GM19468 (cell line): Measurements from ENCODE around the gene UGGT2.
"Not testable (repeated sequence)": the region's sequence is repeated elsewhere in the genome, so short reads cannot be mapped to it uniquely, and the experiment has no call there.

Experiments
- ATAC-seq: cut with Tn5 transposase; IDR thresholded peaks from one replicate; pipeline ENCODE4 v1.9.1; 2021; ENCODE audit warnings: mild to moderate bottlenecking, moderate library complexity, moderate number of reproducible peaks; ENCODE audit not compliant: unreplicated experiment; ENCODE audit errors: extremely low read depth

The UGGT2 gene

DNA sequence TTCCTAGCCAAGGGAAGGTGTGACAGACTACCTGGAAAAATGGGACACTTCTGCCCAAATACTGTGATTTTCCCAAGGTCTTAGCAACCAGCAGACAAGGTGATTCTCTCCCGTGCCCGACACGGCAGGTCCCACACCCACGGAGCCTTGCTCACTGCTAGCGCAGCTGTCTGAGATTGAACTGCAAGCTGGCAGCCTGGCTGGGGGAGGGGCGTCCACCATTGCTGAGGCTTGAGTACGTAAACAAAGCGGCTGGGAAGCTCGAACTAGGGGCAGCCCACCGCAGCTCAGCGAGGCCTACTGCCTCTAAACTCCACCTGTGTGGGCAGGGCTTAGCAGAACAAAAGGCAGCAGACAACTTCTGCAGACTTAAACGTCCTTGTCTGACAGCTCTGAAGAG is 146.2 kb downstream of the UGGT2 start:
- no peak for ATAC-seq

DNA sequence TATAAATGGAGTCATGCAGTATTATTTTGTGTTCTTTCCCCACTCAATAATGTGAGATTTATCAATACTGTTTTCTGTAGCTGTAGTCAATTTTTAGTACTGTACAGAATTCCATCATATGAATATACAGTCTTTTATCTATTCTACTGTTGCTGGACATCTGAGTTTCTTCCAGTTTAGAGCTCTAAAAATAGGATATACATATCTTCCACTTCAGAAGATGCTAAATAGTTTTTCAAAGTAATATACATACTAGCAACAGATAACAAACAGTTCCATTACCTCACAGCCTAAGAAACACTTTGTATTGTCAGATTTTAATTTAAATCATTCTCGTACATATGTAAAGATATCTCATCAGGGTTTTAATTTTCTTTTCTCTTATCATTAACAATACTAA is 149.6 kb downstream of the UGGT2 start:
- no peak for ATAC-seq

DNA sequence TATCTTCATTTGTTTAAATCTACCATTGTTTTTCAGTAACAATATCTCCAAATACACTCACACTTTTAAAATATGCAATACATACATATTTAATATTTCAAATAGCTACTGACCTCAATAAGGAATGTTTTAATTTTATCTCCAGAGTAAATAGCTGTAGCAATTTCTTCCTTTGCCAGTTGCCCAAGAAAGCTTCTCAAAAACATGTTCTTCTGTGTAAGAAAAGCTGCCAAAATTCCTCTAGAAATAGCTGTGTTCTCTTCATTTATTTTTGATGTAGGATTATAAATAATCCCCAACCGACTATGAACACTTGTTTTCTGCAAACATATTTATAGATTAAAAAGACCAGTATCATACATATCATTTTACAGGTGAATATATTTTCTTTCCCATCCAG is 150.5 kb downstream of the UGGT2 start:
- no peak for ATAC-seq

DNA sequence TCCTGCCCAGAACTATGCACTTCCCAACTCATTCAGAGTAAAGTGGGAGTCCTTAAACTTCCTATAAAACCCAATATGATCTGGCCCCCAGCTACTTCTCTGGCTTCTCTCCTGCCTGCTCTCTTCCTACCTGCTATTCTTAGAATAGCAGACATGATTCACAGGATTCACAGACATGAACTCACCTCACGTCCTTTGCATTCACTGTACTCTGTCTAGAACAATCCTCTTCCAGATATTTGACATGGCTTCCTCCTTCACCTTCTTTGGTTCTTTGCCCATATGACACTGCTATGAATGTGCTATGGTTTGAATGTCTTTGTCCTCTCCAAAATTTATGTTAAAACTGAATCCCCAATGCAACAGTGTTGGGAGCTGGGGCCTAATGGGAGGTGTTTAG is 154.9 kb downstream of the UGGT2 start:
- no peak for ATAC-seq

DNA sequence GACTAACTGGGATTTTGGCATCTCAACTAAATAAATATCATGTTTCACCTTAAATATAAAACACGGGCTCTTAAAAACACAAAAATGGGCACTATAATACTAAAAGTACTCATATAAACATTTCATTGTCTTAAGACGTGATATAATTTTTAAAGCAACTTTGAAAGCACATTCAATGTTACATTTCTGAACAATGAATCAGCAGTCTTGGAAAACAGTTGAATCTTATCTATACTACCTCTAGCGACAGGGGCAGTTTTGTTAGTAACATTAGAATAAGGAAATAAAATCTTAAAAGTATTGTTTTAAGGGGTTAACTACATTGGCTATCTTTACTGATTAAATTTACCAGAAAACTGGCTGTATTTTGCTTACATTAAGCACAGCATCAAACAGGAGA is 156.9 kb downstream of the UGGT2 start:
- ATAC-seq = no peak

DNA sequence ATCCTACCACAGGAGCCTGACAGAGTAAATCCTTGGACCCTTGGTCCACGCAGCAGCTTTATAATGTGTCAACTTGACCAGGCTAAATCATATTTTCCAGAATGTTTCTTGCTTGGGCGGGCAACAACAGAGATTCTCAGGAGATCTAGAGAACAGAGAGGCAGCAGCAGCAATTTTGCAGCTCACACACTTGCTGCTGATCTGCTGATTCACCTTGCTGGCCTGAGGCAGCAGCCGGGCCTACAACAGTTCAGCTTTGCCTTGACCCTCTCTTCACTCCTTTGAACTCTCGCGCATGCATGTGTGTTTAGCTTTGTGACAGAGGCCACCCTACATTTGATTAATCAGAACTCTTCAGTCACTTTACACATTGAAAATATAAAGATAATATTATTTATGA is 159.3 kb downstream of the UGGT2 start:
- ATAC-seq = no peak

DNA sequence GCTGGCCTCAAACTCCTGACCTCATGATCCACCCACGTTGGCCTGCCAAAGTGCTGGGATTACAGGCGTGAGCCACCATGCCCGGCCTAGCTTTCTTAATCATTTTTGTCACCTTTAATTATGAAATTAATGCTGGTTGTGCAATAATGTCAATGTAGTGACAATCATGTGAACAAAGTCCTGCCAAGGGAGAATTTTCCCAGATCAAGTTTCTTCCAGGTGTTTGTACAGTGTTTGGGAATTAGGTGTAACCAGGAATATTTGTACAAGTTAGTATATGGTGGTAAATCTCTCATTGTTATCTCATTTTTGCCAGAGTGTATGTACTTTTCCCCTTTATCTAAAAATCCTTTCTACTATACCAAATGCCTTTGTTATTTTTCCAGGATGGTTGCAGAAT is 171.1 kb downstream of the UGGT2 start:
- ATAC-seq = no peak

DNA sequence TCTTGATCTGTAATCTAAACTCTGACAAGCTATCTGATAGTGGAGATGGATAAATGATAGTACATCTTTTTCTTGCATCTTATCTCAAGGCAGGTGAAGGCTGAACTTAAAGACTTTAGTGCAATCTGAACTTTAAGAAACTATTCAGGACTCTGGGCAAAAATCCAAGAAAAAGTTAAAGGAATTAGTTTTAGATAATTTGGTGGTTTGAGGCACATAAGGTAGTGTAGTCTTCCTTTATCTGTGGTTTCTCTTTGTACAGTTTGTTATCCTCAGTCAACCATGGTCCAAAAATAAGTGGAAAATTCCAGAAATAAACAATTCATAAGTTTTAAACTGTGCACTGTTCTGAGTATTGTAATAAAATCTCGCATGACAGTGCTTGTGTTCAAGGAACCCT is 172.9 kb downstream of the UGGT2 start:
- ATAC-seq = no peak

DNA sequence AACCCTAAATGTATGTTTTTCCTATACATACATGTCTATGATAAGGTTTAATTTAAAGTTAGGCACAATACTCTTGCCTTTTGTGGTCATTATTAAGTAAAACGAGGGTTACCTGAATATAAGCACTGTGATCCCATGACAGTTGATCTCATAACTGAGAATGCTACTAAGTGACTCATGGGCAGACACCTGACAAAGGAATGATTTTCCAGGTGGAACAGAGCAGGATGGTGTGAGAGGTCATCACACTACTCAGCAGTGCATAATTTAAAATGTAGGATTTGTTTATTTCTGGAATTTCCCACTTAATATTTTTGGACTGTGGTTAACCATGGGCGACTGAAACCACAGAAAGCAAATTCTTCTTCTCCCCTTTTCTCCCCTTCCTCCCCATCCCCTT is 178.9 kb downstream of the UGGT2 start:
- no peak for ATAC-seq

DNA sequence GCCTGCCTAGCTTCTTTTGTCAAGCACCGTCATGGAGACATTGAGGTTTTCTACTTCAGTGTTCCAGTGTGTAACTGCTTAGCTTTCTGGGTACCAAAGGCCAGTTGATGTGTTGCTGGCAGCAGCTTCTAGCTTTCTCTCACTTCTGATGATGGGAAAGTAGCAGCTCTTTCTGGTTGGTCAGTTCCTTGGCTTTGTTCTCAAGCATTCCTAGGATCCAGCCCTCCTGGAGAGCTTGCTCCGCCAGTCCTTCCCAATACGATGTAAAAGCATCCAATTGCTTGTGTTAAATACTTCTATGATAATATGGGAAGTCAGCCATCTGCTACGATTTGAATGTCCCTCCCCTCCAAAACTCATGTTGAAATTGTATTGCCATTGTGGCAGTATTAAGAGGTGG is 182.8 kb downstream of the UGGT2 start:
- ATAC-seq = no peak

DNA sequence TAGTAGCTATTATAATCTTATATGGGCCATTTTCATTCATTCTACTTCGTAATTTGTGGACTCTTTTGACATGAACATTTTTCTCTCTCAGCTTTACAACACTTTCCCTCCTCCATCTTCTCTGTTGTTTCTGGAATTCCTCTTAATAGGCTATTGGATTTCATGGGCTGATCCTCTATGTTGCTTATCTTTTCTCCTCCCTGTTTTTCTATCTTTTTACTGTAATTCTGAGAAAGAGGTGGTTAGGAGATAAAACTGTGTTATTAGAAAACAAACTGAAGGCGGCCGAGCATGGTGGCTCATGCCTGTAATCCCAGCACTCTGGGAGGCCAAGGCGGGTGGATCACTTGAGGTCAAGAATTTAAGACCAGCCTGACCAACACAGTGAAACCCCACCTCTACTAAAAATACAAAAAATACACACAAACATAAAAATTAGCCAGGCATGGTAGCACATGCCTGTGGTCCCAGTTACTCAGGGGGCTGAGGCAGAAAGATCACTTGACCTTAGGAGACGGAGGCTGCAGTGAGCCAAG is 188.1 kb downstream of the UGGT2 start:
- no peak for ATAC-seq

DNA sequence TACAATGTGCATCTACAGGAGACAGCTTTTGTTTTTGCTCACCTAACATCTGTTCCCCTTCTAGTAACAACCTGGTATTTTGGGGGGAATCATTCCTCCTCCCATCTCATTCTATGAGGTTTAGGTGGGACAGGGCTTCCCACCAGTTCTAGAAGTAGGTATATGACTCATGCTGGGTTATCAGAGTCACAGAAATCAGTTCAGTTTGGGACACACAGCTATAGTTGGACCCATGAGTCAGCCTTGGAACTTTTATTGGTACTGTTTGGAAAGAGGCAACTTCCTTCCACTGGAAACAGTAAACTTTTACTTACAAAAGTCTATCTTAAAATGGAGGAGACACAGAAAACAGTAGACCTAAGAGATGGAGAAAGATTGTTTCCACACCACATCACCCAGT is 190.8 kb downstream of the UGGT2 start:
- no peak for ATAC-seq

DNA sequence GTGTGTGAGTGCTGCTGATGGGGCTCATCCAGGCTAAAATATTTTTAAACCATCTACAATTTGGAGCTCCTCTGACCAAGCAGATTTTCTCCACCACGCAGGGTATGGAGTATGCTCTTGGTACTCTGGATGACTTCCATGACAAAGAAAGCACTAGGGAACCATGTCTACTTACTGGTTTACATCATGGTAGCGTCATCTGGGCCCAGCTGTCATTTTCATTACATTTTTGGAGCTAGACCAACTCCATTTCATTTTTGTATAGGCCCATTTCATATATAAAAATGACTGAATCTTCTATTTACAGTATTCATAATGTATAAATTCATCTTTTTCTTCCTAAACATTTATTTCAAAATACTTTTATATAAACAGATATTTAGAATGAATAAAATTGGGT is 191.9 kb downstream of the UGGT2 start:
- no peak for ATAC-seq

DNA sequence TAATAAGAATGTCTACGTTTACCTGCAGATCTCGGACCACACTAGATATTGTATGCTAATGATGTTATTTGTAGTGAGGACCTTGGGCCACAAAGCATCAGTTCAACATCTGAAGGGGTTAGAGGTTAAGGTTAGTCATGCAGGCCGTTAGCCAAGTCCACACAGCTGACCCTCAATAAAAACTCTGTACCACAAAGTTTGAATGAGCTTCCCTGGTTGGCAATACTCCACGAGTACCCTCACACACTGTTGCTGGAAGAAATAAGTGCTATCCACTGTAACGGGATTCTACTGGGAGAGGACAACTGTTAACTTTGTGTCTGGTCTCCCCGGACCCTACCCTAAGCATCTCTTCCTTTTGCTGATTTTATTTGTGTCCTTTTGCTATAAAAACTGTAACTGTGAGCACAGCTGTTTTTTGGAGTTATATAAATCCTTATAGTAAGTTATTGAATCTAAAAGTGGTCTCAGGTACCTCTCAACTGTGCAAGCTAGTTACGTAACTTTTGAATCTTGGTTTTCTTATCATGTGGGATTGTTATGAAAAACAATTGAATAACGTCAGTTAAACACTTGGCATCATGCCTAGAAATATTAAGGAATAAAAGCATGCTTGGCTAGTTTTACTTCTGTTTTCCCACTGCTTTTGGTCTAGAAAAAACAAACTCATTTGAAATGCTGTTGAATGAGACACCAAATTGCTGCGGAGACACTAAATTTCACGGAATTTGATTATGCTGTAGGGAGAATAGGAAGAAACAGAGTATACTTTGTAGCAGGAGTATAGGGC is 194.7 kb downstream of the UGGT2 start:
- ATAC-seq = no peak

DNA sequence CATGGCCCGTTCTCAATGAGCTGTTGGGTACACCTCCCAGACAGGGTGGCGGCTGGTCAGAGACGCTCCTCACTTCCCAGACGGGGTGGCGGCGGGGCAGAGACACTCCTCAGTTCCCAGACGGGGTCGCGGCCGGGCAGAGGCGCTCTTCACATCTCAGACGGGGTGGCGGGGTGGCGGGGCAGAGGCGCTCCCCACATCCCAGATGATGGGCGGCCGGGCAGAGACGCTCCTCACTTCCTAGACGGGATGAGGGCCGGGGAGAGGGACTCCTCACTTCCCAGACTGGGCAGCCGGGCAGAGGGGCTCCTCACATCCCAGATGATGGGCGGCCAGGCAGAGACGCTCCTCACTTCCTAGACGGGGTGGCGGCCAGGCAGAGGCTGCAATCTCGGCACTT is 207.5 kb downstream of the UGGT2 start:
- not testable (repeated sequence) for ATAC-seq

DNA sequence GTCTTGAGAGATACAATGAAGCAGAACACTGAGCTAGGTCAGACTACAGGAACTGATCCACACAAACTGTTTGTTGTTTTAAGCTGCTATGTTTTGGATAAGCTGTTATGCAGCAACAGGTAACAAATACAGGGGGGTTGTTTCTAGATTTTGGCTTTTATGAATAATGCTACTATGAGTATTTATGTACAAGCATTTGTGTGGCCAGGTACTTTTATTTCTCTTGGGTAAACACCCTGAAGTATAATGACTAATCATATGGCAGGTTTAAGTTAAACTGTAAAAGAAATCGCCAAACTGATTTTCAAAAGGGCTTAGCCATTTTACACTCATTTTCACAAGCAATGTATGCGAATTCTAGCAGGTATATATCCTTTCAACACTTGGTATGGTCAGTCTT is 210.3 kb downstream of the UGGT2 start:
- ATAC-seq = no peak

DNA sequence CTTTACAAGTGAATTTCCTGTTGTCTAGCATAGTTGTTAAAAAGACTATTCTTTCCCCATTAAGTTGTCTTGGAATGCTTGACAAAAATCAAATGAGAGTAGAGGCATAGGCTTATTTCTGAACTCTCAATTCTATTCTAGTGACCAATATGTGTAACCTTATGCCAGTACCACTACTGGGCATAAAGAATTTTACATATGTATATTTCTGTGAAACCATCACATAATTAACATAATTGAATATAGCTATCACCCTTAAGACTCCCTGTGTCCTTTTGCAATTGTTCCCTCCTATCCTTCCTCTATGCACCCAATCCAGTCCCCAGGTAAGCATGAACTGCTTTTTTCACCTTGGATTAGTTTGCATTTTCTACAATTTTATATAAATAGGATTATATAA is 211.3 kb downstream of the UGGT2 start:
- no peak for ATAC-seq

DNA sequence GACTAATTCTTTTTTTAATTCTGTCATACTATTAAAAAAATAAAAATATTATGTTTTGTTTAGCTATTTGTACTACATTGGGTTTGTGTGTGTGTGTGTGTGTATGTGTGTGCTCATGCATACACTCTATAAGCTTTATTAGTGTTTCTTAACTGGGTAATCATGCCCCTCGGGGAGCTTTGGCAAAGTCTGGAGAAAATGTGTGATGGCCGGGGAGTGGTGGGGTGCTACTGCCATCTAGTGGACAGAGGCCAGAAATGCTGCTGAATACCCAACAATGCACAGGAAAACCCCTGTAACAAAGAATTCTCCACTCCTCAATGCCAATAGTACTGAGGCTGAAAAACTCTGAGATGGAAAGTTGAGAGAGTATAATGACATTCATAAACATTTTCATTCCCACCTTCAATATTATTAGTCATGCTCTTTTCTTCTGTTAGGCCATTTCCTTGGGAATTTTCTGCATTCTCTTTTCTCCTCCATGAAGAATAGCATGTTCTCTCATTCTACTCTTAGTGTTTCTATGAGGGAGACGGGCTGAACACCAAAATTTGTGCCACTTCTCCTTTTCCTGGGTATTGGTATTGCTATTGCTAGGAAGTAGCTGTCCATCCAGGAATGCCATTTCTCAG is 219.0 kb downstream of the UGGT2 start:
- ATAC-seq = no peak

DNA sequence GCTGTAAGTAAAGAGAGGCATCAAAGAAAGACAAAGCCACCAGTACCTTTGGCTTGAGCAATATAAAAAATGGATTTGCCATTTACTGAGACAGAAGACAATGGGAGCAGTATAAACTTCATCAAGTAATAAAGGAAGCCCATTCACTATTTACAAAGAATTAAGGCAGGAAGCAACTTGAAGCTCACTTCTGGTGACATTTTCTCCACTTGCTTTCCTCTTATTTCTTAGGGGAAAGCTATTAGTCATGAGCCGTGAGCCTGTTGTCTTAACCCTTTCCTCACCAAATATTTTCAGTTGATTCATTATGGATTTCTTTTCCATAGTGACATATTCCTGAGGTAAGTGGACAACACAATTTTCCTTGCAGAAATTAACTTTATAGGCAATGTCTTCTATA is 219.5 kb downstream of the UGGT2 start:
- ATAC-seq = no peak

DNA sequence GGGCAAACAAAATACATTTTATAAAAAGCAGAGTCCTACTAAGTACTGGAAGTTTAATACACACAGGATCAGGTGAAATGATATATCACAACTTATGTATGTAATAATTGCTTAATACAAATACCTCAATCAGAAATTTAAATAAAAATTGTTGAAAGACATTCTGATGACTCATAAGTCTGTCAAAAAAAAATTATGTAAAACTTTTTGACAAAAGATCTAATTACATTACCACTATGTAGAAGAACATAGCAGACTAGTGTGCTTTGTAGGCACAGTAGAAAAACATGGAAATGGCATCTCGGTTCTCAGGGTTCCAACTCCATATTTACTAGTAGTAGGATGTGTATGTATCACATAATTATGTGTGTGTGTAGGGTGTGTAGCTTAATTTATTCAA is 220.1 kb downstream of the UGGT2 start:
- no peak for ATAC-seq

DNA sequence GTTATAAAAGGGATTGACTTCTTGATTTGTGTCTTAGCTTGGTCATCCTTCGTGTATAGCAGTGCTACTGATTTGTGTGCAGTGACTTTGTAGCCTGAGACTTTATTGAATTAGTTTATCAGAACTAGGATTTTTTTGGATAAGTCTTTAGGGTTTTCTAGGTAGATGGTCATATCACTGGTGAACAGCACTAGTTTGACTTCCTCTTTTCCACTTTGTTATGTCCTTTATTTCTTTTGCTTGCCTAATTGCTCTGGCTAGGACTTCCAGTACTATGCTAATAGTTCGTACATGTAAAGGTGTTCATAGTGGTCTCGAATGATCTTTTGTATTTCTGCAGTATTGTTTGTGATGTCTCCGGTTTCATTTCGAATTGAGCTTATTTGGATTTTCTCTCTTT is 230.9 kb downstream of the UGGT2 start:
- ATAC-seq = no peak

DNA sequence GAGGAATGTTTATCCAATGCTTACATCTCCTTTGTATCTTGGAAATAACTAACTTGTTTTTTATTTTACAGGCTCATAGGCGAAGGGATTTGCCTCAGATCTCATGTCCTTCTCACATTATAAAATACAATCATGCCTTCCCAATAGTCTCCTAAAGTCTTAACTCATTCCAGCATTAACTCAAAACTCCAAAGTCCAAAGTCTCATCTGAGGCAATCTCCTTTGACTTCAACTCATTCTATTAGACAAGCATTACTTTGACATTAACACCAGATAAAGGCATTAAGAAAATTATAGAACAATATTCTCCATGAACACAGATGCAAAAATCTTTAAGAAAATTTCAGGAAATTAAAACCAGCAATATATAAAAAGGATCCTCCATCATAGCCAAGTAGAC is 238.7 kb downstream of the UGGT2 start:
- ATAC-seq = no peak
